Tibial nerve (tissue), 4 donors: ENCODE results near the gene ID3.
"Not testable (repeated sequence)": the region's sequence is repeated elsewhere in the genome, so short reads cannot be mapped to it uniquely, and the experiment has no call there.

Experiments
- EP300 ChIP-seq, 2 donors: sonication (generic); formaldehyde crosslinking; IDR thresholded peaks; one replicate each; pipeline ENCODE4 v1.6.1; 2017; ENCODE audit warnings: antibody characterized with exemption in 2 of 2, mild to moderate bottlenecking in 1 of 2
- POLR2A ChIP-seq, 2 donors: fragments of 450-650 bp; IDR thresholded peaks; one replicate each; pipeline ENCODE4 v1.6.1; 2017; ENCODE audit warnings: antibody characterized with exemption in 2 of 2, mild to moderate bottlenecking in 2 of 2, moderate library complexity in 2 of 2
- TF ChIP-seq, protein P1 (sequence below), 5 experiments: fragments of 200-600 bp in 3 of 5; fragments of 450-650 bp in 2 of 5; sonication (generic) in 3 of 5; IDR thresholded peaks; one replicate each; pipeline ENCODE4 v1.5.1; 2016 to 2019; ENCODE audit warnings: antibody characterized with exemption in 5 of 5, mild to moderate bottlenecking in 3 of 5, moderate library complexity in 2 of 5

DNA sequence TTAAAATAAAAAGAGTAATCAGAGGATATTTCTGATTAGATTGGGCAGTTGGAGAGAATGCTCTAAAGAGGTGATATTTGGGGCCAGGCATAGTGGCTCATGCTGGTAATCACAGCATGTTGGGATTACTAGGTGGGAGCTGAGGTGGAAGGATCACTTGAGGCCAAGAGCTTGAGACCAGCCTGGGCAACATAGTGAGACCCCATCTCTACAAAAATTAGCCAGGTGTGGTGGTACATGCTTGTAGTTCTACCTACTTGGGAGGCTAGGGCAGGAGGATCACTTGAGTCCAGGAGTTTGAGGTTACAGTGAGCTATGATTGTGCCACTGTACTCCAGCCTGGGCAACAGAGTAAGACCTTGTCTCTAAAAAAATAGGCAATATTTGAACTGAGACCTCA lies 24.4 kb upstream of the ID3 start:
- TF ChIP-seq POLR2A, EP300 (IDR thresholded peaks at IDR 0.05): not testable (repeated sequence)
- TF ChIP-seq, protein P1, sequence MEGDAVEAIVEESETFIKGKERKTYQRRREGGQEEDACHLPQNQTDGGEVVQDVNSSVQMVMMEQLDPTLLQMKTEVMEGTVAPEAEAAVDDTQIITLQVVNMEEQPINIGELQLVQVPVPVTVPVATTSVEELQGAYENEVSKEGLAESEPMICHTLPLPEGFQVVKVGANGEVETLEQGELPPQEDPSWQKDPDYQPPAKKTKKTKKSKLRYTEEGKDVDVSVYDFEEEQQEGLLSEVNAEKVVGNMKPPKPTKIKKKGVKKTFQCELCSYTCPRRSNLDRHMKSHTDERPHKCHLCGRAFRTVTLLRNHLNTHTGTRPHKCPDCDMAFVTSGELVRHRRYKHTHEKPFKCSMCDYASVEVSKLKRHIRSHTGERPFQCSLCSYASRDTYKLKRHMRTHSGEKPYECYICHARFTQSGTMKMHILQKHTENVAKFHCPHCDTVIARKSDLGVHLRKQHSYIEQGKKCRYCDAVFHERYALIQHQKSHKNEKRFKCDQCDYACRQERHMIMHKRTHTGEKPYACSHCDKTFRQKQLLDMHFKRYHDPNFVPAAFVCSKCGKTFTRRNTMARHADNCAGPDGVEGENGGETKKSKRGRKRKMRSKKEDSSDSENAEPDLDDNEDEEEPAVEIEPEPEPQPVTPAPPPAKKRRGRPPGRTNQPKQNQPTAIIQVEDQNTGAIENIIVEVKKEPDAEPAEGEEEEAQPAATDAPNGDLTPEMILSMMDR (IDR thresholded peaks at IDR 0.05), result not testable (repeated sequence)
